Vagina (tissue), 2 donors: Measurements from ENCODE around the gene POLN. TPM values are rescaled to one million over a fixed set of nuclear protein-coding genes. Genes with fewer than 3 reads are reported as not detected.

Experiments
- DNase-seq, 2 donors: peaks; one replicate each; pipeline ENCODE4 v3.0.0-alpha.2; 2017; ENCODE audit errors: extremely low spot score in 2 of 2
- H3K27ac ChIP-seq: fragments of 200-600 bp; sonication (generic); one replicate; pipeline ENCODE4 v1.5.1; 2019
- H3K27me3 ChIP-seq: fragments of 200-600 bp; sonication (generic); one replicate; pipeline ENCODE4 v1.5.1; 2019
- H3K36me3 ChIP-seq, 2 donors: fragments of 200-600 bp; sonication (generic); one replicate each; pipeline ENCODE4 v1.5.1; 2017 to 2019
- H3K4me1 ChIP-seq: fragments of 200-600 bp; sonication (generic); one replicate; pipeline ENCODE4 v1.5.1; 2019
- H3K4me3 ChIP-seq, 2 donors: fragments of 200-600 bp; sonication (generic); 1 replicate in 1 of 2; 2 replicates in 1 of 2; pipeline ENCODE4 v1.5.1; 2016 to 2019
- H3K9me3 ChIP-seq: fragments of 200-600 bp; sonication (generic); one replicate; pipeline ENCODE4 v1.5.1; 2019
- POLR2A ChIP-seq, 2 donors: fragments of 450-650 bp; IDR thresholded peaks; one replicate each; pipeline ENCODE4 v1.6.1; 2017; ENCODE audit warnings: antibody characterized with exemption in 2 of 2, mild to moderate bottlenecking in 2 of 2, moderate library complexity in 2 of 2
- POLR2AphosphoS5 ChIP-seq, 2 donors: sonication (generic); formaldehyde crosslinking; IDR thresholded peaks; one replicate each; pipeline ENCODE4 v1.9.0; 2017; ENCODE audit warnings: antibody characterized with exemption in 2 of 2, mild to moderate bottlenecking in 2 of 2, low read depth in 1 of 2; ENCODE audit not compliant: insufficient read depth in 1 of 2
- intact Hi-C: fragments of 100-400 bp; cut with DNase I; formaldehyde crosslinking; loops from one replicate; pipeline ENCODE4 v1.15.1; 2023
- total RNA-seq: library from RNA; depleted of rRNA; stranded (reverse); fragments of >200 nt; gene quantifications from one replicate; pipeline ENCODE4 v1.2.3, GENCODE V29; 2016
- TF ChIP-seq, protein P1 (sequence below), 3 experiments: fragments of 450-650 bp in 2 of 3; fragments of 200-600 bp in 1 of 3; sonication (generic) in 1 of 3; IDR thresholded peaks; one replicate each; pipeline ENCODE4 v1.5.1; 2017 to 2019; ENCODE audit warnings: antibody characterized with exemption in 3 of 3, mild to moderate bottlenecking in 2 of 3, moderate library complexity in 2 of 3

POLN gene
- total RNA-seq, 1 donor from 2014 or later, result 3.9 TPM

DNA sequence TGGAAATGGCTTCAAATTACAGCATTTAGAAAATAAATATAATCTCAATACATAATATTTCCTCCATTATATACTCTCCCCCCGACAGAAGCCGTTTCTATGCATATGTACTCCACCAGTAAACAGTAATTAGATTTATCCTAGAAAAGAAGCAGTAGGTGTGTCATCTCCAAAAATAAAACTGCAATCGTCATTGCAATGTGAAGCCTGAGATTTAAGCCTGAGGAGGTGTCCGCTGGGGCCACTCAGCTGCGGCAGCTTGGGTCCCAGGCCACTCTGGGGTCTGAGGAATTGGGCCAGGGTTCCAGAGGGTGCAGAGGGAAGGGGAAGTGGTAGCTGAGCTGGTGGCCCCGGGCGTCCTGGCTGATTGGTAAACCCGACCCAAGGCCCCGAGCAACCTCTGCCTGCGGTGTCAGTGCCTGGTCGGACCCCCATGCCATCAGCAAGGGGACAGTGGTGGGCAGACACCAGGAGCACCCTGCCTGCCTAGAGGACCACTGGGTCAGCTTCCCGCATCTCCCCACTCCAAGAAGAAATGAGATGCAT, 27.8 kb upstream of the POLN start:
- TF ChIP-seq, protein P1, sequence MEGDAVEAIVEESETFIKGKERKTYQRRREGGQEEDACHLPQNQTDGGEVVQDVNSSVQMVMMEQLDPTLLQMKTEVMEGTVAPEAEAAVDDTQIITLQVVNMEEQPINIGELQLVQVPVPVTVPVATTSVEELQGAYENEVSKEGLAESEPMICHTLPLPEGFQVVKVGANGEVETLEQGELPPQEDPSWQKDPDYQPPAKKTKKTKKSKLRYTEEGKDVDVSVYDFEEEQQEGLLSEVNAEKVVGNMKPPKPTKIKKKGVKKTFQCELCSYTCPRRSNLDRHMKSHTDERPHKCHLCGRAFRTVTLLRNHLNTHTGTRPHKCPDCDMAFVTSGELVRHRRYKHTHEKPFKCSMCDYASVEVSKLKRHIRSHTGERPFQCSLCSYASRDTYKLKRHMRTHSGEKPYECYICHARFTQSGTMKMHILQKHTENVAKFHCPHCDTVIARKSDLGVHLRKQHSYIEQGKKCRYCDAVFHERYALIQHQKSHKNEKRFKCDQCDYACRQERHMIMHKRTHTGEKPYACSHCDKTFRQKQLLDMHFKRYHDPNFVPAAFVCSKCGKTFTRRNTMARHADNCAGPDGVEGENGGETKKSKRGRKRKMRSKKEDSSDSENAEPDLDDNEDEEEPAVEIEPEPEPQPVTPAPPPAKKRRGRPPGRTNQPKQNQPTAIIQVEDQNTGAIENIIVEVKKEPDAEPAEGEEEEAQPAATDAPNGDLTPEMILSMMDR (IDR thresholded peaks at IDR 0.05), result no peak
- TF ChIP-seq POLR2A (IDR thresholded peaks at IDR 0.05) (no peak), POLR2AphosphoS5 (IDR thresholded peaks at IDR 0.05; ENCODE audit: insufficient read depth in 1 of 2, low read depth in 1 of 2) (no peak)
- Histone ChIP-seq H3K36me3 (no peaks in the 10 kb centered on the region), H3K9me3 (no peaks in the 10 kb centered on the region), H3K4me3 (no peak overlapping the region), H3K4me1 (peaks cover 8% of the 10 kb centered on the region), H3K27ac (no peak overlapping the region), H3K27me3 (no peaks in the 10 kb centered on the region)
- no peak for DNase-seq
- intact Hi-C loops, result loop anchor here (10.0 kb wide), 1 partner anchor 145 kb away; the partner anchor contains the start of genes CFAP99 and ZFYVE28

DNA sequence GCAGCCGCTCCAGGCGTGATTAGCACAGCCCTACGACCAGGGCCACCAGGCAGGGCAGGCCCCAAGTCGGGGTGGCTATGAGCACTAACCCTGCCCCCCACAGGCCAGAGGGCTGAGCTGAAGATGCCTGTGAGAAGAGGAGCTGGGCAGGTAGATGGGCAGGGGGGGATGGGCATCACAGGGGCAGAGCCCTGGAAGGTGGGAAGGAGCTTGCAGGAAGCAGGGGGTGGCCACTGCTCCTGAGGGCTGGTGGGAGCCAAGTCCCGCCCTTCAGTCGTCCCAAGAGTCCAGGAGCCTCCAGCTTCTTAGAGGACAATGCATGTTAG, 27.2 kb upstream of the POLN start:
- TF ChIP-seq, protein P1 (IDR thresholded peaks at IDR 0.05), result no peak
- no peak for TF ChIP-seq POLR2AphosphoS5 (IDR thresholded peaks at IDR 0.05; ENCODE audit: insufficient read depth in 1 of 2, low read depth in 1 of 2)
- no peak for TF ChIP-seq POLR2A (IDR thresholded peaks at IDR 0.05)
- no peak for DNase-seq
- intact Hi-C loops, result loop anchor here (10.0 kb wide), 1 partner anchor 146 kb away; the partner anchor contains the start of genes CFAP99 and ZFYVE28
- H3K27me3 ChIP-seq, result no peaks in the 10 kb centered on the region
- no peak overlapping the region for H3K4me3 ChIP-seq
- H3K9me3 ChIP-seq, result no peaks in the 10 kb centered on the region
- H3K4me1 ChIP-seq, result peaks cover 8% of the 10 kb centered on the region
- no peak overlapping the region for H3K27ac ChIP-seq
- no peaks in the 10 kb centered on the region for H3K36me3 ChIP-seq

DNA sequence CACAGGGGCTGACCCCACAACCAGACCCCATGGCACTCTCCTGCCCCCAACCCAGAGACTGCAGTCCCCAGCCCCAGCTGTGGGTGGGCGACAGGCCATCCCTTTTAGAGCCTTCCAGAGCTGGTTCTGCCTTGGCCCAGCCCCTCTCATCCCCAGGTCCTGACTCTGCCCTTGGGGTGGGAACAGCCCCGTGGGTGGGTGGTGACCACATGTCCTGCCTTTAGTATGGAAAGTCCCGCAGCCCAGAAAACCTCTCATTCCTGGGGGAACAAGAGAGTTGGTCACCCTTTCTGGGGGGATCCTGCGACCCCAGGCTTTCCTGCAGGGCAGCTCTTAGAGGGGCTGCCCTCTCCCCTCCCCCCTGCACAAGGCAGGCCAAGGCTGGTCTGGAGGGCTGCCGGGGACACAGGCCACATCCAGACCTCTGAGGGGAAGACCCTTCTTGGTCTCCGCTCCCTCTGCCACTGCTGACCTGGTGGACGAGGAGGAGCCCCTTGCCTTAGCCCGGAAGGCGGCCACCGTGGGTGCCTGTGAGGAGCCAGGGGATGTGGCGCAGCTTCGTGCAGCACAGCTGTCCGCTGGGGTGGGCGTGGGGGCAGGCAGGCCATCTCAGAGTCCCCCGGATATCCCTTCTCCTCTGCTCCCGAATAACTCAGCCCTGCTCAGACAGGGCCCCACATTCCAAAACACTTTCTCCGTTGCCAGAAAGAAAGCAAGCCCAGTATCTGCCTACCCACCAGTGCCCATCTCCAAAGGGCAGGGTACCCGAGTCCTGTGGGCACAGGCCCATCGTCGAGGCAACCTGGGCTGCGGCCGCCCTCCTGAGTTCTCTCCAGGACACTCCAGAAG, 26.7 kb upstream of the POLN start:
- Histone ChIP-seq H3K27me3 (no peaks in the 10 kb centered on the region), H3K27ac (no peak overlapping the region), H3K36me3 (no peaks in the 10 kb centered on the region), H3K9me3 (no peaks in the 10 kb centered on the region), H3K4me3 (no peak overlapping the region), H3K4me1 (peaks cover 9% of the 10 kb centered on the region)
- DNase-seq, result no peak
- intact Hi-C loops, result loop anchor here (10.0 kb wide), 1 partner anchor 146 kb away; the partner anchor contains the start of genes CFAP99 and ZFYVE28
- TF ChIP-seq POLR2AphosphoS5 (IDR thresholded peaks at IDR 0.05; ENCODE audit: insufficient read depth in 1 of 2, low read depth in 1 of 2), result no peak
- no peak for TF ChIP-seq POLR2A (IDR thresholded peaks at IDR 0.05)
- TF ChIP-seq, protein P1 (IDR thresholded peaks at IDR 0.05), result no peak

DNA sequence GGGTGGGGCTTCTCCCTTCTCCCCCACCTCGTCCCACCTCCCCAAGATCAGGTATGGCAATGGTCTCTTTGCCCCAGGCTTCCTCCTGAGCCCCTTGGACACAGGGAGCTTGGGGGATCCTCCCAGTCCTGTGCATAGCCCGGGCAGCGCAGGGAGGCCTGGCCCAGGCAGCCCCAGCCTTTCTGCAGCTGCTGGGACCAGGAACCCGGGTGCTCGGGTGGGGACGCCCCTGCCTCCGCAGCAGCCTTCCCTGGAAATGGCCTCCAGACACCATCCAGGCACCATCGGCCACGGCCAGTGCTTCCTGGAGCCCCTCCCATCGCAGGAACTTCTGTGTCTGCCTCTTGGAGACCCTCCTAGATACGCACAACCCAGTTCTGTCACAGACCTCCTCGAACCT, 25.9 kb upstream of the POLN start:
- intact Hi-C loops, result loop anchor here (10.0 kb wide), 1 partner anchor 147 kb away; the partner anchor contains the start of genes CFAP99 and ZFYVE28
- no peak for DNase-seq
- no peaks in the 10 kb centered on the region for H3K9me3 ChIP-seq
- H3K27me3 ChIP-seq, result no peaks in the 10 kb centered on the region
- H3K4me1 ChIP-seq, result peaks cover 16% of the 10 kb centered on the region
- H3K27ac ChIP-seq, result no peak overlapping the region
- H3K36me3 ChIP-seq, result no peaks in the 10 kb centered on the region
- H3K4me3 ChIP-seq, result no peak overlapping the region
- TF ChIP-seq, protein P1 (IDR thresholded peaks at IDR 0.05), result no peak
- TF ChIP-seq POLR2AphosphoS5 (IDR thresholded peaks at IDR 0.05; ENCODE audit: insufficient read depth in 1 of 2, low read depth in 1 of 2) (no peak), POLR2A (IDR thresholded peaks at IDR 0.05) (no peak)
